ENCODE data around the gene SUCO. TPM values are rescaled to one million over a fixed set of nuclear protein-coding genes. Genes with fewer than 3 reads are reported as not detected.

The SUCO gene
- total and polyA plus RNA-seq, 2 of the 8 experiments (the other 6 are each of a cell fraction or from before 2014, with no cell fraction given), result 8.3 to 35.8 TPM

GRCh38 chr1:172578586-172578985 lies 45.6 kb downstream of the SUCO start (continued):
- no peak for TF ChIP-seq EP300 (IDR thresholded peaks at IDR 0.05; ENCODE audit: borderline replicate concordance in 1 of 2, low read depth in 2 of 2, low read length in 2 of 2)
